ENCODE measurements around the gene ANKRD35.
"Not testable (repeated sequence)": the region's sequence is repeated elsewhere in the genome, so short reads cannot be mapped to it uniquely, and the experiment has no call there.

Gene ANKRD35

GRCh38 chr1:145885738-145886287 lies at the start of gene ANKRD35:
Gene ANKRD35, minus strand, starts transcription at chr1:145885866. Its CDS starts 108 bp downstream, at chr1:145885758.
- DNase-seq, result peak; percentile 89

- not testable (repeated sequence) for DNase-seq
Measured at GRCh38 chr1:145932522-145933009, 46.9 kb upstream of the ANKRD35 start.

GRCh38 chr1:145927916-145928643 lies 42.4 kb upstream of the ANKRD35 start:
- no peak for DNase-seq

GRCh38 chr1:145927063-145927886 lies 41.6 kb upstream of the ANKRD35 start, which contains the start of gene RBM8A:
Gene RBM8A, minus strand, starts transcription at chr1:145927484. Its CDS starts 58 bp downstream, at chr1:145927426.
- DNase-seq, result peak; percentile 98

- DNase-seq, result no peak
Measured at GRCh38 chr1:145926686-145927062, 41.0 kb upstream of the ANKRD35 start.

- DNase-seq, result no peak
Measured at GRCh38 chr1:145922266-145922665, 36.6 kb upstream of the ANKRD35 start.

- DNase-seq, result not testable (repeated sequence)
Measured at GRCh38 chr1:145920297-145920696, 34.6 kb upstream of the ANKRD35 start.

GRCh38 chr1:145918992-145919939 lies 33.6 kb upstream of the ANKRD35 start:
- peak; percentile 71 for DNase-seq

- peak; percentile 93 for DNase-seq
Measured at GRCh38 chr1:145918144-145918991, 32.7 kb upstream of the ANKRD35 start, which contains the start of gene PEX11B. Gene PEX11B, minus strand, starts transcription at chr1:145918717. Its CDS starts 29 bp downstream, at chr1:145918688.

- DNase-seq, result no peak
Measured at GRCh38 chr1:145917595-145917994, 31.9 kb upstream of the ANKRD35 start.

GRCh38 chr1:145916745-145917144 lies 31.1 kb upstream of the ANKRD35 start:
- no peak for DNase-seq

GRCh38 chr1:145912128-145912641 lies 26.5 kb upstream of the ANKRD35 start:
- DNase-seq, result no peak

- DNase-seq, result no peak
Measured at GRCh38 chr1:145908653-145909052, 23.0 kb upstream of the ANKRD35 start.

- peak; percentile 66 for DNase-seq
Measured at GRCh38 chr1:145906954-145907753, 21.5 kb upstream of the ANKRD35 start.

- DNase-seq, result no peak
Measured at GRCh38 chr1:145901312-145902021, 15.8 kb upstream of the ANKRD35 start.

GRCh38 chr1:145898756-145899155 lies 13.1 kb upstream of the ANKRD35 start:
- no peak for DNase-seq

GRCh38 chr1:145897969-145898368 lies 12.3 kb upstream of the ANKRD35 start:
- DNase-seq, result no peak

GRCh38 chr1:145895471-145895870 lies 9.8 kb upstream of the ANKRD35 start:
- DNase-seq, result no peak

All from femur (tissue), 1 donor.